WI38 (cell line): ENCODE measurements around the gene SERTAD3.
"Not testable (repeated sequence)": the region's sequence is repeated elsewhere in the genome, so short reads cannot be mapped to it uniquely, and the experiment has no call there.

Experiments
- H3K4me3 ChIP-seq: 2 replicates; pipeline ENCODE4 v1.5.1; 2011; ENCODE audit warnings: low read depth, mild to moderate bottlenecking, control low read depth, low read length
- TF ChIP-seq, protein P1 (sequence below): IDR thresholded peaks from 2 replicates; pipeline ENCODE4 v1.5.1; 2012; ENCODE audit warnings: low read depth, mild to moderate bottlenecking, control low read depth, low read length

The SERTAD3 gene

DNA sequence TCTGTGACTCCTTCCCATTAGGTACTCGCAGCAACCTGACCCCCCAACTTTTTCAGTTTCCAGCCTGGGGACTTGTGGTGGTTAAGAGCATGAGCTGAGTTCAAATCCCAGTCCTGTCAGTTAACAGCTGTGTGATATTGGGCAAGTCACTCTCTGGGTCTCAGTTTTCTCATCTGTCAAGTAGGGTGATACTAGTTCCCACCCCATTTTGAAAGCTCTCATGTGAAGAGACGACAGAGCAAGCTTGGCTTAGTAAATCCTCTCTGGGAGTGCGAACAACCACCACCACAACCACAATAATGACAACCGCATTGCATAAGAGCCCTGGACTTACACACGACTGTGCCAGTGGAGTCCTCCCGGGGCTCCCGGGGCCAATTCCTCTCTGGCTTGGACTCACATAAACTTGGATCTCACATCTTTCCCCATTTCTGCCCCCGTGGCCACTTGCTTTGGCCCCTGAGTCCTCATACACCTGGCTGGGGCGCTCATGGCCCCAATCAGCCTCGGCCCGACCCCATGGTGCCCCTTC is 21.0 kb upstream of the SERTAD3 start:
- H3K4me3 ChIP-seq, result peak overlapping the region; percentile 78
- TF ChIP-seq, protein P1, sequence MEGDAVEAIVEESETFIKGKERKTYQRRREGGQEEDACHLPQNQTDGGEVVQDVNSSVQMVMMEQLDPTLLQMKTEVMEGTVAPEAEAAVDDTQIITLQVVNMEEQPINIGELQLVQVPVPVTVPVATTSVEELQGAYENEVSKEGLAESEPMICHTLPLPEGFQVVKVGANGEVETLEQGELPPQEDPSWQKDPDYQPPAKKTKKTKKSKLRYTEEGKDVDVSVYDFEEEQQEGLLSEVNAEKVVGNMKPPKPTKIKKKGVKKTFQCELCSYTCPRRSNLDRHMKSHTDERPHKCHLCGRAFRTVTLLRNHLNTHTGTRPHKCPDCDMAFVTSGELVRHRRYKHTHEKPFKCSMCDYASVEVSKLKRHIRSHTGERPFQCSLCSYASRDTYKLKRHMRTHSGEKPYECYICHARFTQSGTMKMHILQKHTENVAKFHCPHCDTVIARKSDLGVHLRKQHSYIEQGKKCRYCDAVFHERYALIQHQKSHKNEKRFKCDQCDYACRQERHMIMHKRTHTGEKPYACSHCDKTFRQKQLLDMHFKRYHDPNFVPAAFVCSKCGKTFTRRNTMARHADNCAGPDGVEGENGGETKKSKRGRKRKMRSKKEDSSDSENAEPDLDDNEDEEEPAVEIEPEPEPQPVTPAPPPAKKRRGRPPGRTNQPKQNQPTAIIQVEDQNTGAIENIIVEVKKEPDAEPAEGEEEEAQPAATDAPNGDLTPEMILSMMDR, result no peak

DNA sequence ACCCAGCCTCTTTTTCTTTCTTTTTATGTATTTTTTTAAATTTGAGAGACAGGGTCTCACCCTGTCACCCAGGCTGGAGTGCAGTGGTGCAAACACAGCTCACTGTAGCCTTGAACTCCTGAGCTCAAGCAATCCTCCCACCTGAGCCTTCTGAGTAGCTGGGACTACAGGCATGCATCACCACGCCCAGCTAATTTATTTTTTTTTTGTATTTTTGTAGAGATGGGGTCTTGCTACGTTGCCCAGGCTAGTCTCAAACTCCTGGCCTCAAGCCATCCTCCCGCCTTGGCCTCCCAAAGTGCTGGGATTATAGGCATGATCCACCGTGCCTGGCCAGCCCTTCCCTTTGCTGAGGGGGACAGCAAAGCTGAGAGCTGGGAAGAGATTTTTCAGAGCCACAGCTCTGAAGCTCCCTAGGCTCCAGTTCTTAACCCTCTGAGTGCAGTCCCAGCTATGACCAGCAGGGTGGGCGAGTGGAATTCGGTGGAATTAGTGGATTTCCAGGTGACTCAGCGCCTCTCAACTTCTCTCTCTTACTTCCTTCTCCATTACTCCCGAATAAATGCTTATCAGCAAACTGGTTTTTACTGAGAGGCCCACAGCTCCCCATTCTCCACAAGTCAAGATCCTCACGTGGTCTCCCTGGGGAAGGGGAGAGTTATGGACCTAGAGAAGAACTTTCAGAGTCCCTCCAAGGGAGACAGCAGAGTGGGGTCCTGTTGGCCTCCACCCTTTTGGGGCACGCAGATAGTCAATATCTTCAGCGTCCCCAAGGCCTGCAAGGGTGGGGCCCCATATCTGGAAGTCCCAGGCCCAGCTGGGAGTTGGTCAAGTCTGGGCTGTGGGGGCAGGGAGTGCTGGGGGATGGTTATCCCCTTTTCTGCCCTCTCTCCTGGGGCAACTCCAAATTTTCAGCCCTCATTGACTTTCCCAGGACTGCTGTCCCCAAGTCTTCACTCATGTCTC is 20.2 kb upstream of the SERTAD3 start:
- peak overlapping the region; percentile 78 for H3K4me3 ChIP-seq
- TF ChIP-seq, protein P1, result peak; percentile 91

DNA sequence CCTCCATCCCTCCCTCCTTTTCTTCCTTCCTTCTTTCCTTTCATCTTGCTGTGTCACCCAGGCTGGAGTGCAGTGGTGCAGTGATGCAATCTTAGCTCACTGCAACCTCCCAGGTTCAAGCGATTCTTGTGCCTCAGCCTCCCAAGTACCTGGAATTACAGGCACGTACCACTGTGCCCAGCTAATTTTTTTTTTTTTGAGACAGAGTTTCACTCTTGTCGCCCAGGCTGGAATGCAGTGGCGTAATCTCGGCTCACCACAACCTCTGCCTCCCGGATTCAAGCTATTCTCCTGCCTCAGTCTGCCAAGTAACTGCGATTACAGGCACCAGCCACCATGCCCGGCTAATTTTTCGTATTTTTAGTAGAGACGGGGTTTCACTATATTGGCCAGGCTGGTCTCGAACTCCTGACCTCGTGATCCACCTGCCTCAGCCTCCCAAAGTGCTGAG is 19.5 kb upstream of the SERTAD3 start:
- H3K4me3 ChIP-seq, result not testable (repeated sequence)

DNA sequence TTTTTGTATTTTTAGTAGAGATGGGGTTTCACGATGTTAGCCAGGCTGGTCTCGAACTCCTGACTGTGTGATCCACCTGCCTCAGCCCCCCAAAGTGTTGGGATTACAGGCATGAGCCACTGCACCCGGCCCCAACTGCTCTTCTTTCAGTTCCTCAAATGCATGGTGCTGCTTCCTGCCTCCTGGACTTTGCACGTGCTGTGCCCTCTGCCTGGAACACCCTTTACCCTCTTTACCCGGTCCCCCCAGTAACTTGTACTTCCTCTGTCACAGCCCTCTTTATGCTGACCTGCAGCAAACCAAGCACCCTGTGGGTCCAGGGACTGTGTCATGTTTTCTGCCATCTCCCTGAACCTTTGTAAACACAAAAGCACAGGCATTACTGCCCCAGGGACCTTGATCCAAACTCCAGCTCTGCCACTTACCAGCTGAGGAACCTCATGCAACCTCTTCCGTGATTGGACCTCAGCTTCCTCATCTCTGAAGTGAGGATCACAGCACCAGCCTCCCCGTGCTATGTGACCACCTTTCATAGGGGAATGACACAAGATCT is 17.6 kb upstream of the SERTAD3 start:
- no peak overlapping the region for H3K4me3 ChIP-seq
- TF ChIP-seq, protein P1, result no peak

DNA sequence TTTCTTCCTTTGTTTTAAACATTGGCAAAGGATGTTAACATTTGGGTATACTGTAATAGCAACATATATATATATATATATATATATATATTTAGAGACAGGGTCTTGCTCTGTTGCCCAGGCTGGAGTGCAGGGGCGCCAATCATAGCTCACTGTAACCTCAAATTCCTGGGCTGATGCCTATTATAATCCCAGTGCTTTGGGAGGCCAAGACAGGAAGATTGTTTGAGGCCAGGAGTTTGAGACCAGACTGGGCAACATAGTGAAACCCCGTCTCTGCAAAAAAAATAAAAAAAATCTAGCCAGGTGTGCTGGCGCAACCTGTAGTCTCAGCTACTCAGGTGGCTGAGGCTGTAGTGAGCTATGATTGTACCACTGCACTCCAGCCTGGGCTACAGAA is 16.1 kb upstream of the SERTAD3 start:
- no peak overlapping the region for H3K4me3 ChIP-seq
- TF ChIP-seq, protein P1, result no peak

DNA sequence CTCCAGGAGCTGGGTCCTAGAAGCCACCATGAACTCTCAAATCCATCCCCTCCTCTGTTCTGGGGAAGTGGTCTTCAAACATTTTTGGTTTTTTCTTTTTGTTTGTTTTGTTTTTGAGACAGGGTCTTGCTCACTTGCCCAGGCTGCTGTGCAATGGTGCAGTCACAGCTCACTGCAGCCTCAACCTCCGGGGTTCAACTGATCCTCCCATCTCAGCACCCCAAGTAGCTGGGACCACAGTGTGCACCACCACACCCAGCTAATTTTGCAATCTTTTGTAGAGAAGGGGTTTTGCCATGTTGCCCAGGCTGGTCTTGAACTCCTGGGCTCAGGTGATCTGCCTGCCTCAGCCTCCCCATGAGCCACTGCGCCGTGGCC is 14.5 kb upstream of the SERTAD3 start:
- H3K4me3 ChIP-seq, result no peak overlapping the region
- TF ChIP-seq, protein P1, result no peak

DNA sequence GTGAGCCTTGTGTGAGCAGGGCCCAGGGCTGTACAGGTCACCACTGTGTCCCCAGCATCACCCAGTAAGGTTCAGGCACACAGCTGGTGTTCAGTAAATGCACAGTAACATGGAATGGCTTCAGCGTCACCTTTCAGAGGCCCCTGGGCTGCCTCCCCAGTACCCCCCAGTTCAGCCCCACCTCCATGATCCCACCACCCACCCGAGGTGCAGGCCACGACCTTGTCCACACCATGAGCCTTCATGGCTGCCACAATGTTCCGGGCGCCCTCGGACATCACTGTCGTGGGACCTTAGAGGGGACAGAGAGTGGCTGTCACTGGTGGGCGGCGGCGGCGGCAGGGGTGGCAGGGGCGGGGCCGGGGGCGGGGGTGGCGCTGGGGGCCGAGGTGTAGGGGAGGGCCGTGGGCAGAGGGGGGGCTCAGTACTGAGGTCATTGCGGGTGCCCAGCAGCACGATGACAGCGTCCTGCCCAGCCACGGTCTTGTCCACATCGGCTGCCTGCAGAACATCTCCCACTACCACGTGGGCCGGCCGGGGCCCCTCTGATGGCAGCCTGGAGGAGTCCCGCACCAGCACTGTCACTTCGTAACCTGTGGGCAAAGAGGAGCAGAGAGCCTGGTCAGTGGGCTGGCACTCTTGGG is 13.9 kb upstream of the SERTAD3 start:
- TF ChIP-seq, protein P1, result no peak
- H3K4me3 ChIP-seq, result no peak overlapping the region
